ENCODE data around the gene VPS41.

VPS41 gene

DNA sequence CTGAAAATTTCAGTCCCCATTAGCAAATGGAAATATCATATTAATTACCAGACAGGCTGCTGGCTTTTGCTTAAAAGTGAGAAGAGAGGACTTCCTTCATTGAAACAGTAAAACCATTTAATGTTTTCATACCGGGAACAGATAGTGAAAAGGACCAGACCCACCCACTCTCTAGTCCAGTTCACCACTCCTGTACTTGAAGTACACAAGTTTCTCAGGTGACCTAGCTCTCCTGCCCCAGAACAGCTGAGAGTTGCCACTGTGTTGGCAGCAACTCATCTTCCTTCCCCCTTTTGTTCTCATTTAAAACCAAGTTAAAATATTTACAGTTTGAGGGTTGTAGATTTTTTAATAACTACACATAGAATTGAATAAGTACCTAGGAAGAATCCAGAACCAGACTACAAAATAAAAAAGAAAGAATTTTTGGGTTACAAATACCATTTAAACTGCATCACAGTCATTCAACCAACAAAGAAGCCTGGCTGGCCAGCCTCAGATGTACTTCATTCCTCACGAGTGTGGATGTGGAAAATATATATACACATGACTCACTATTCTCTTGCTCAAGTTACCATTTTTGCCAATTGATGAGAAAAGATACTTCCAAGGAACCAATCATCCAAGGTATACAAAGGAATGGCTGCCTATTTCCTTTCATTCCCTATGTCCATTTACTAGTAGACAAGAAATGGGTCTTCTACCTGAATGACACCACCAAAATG is 68.1 kb downstream of the VPS41 start:
- Histone ChIP-seq H2AFZ (ENCODE audit: low read depth) (no peak overlapping the region), H3K79me2 (ENCODE audit: insufficient read depth, low read depth) (0 out of 2 replicates have a peak, but pooled peaks cover 3% of the 10 kb centered on the region), H3K27ac (no peak overlapping the region), H3K36me3 (ENCODE audit: insufficient read depth) (no peaks in the 10 kb centered on the region), H3K4me1 (ENCODE audit: low read depth, poor library complexity, severe bottlenecking) (no peaks in the 10 kb centered on the region), H3K4me3 (IDR thresholded peaks at IDR 0.05; ENCODE audit: insufficient read depth, low read depth, low read length) (no peak overlapping the region), H3K4me2 (no peak overlapping the region), H3K9ac (no peak overlapping the region), H4K20me1 (ENCODE audit: insufficient read depth) (no peaks in the 10 kb centered on the region), H3K27me3 (ENCODE audit: insufficient read depth, low read depth) (no peaks in the 10 kb centered on the region)
- TF ChIP-seq, protein P1, sequence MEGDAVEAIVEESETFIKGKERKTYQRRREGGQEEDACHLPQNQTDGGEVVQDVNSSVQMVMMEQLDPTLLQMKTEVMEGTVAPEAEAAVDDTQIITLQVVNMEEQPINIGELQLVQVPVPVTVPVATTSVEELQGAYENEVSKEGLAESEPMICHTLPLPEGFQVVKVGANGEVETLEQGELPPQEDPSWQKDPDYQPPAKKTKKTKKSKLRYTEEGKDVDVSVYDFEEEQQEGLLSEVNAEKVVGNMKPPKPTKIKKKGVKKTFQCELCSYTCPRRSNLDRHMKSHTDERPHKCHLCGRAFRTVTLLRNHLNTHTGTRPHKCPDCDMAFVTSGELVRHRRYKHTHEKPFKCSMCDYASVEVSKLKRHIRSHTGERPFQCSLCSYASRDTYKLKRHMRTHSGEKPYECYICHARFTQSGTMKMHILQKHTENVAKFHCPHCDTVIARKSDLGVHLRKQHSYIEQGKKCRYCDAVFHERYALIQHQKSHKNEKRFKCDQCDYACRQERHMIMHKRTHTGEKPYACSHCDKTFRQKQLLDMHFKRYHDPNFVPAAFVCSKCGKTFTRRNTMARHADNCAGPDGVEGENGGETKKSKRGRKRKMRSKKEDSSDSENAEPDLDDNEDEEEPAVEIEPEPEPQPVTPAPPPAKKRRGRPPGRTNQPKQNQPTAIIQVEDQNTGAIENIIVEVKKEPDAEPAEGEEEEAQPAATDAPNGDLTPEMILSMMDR (conservative IDR thresholded peaks at IDR 0.05; ENCODE audit: low read depth, low read length), result no peak

DNA sequence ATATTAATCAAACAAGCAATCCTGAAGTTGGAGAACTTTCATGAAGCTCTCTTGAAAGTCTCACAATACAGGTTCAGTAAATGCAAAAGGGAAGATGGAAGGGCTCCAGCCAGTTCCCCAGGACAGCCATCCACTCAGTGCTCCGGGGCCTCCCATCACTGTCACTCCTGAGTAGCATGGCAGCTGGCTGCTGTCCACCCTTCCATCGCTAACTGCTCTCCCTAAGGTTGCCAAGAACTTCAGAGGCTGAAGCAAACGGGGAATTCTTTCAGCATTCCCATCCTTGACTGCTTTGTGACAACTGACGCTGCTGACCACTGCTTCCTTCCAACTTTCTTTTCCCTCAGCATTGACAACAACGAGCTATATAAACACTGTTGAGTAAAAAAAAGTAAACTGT is 69.1 kb downstream of the VPS41 start:
- Histone ChIP-seq H3K4me3 (IDR thresholded peaks at IDR 0.05; ENCODE audit: insufficient read depth, low read depth, low read length) (no peak overlapping the region), H3K79me2 (ENCODE audit: insufficient read depth, low read depth) (0 out of 2 replicates have a peak, but pooled peaks cover 3% of the 10 kb centered on the region), H3K9ac (no peak overlapping the region), H3K27ac (no peak overlapping the region), H3K4me2 (no peak overlapping the region), H3K36me3 (ENCODE audit: insufficient read depth) (no peaks in the 10 kb centered on the region), H3K4me1 (ENCODE audit: low read depth, poor library complexity, severe bottlenecking) (no peaks in the 10 kb centered on the region), H4K20me1 (ENCODE audit: insufficient read depth) (no peaks in the 10 kb centered on the region), H3K27me3 (ENCODE audit: insufficient read depth, low read depth) (no peaks in the 10 kb centered on the region), H2AFZ (ENCODE audit: low read depth) (no peak overlapping the region)
- TF ChIP-seq, protein P1 (conservative IDR thresholded peaks at IDR 0.05; ENCODE audit: low read depth, low read length), result no peak

DNA sequence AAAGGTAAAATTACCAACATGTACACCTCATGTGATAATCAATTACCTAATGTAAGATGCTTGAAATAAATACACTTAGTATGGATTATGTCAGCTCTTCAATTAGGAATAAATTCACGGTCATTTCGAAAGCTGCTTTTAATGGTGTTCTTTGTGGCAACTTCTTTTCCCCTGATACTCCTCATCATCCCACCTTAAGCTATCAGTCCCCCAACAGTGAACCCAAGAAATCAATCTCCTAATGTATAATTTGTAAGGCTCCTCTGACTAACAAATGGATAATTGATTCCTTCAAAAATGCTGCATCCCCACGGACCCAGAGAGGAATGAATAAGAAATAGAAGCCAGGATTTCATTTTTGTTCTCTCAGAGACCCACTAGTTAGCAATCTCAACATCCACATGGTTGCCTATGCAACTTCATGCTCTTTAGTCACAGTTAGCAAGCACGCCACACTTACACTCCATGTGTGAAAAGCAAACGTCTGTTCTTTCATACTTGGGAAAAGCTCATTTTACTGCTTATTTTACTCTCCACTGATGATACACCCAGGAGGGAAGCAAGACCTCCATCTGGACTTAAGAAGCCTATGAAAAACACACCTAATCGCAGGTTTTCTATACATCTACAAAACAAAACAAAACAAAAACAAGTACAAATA is 70.1 kb downstream of the VPS41 start:
- no peak overlapping the region for H2AFZ ChIP-seq (ENCODE audit: low read depth)

DNA sequence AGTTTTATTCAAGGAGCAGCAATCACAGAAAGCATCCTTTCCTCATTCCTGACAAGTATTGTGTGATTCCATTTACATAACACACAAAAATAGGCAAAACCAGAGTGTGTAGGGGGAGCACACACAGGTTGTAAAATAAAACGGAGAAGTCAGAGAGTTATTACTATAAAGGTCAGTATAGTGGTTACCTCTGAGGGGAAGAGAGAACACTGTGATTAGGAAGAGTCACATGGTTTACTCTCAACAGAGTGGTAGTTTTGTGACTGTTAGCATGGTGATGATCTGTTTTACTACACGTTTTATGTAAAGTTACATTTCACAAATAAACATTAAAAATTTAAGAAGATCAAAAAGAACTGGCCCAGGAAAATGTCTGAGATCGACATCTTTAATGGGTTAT is 74.6 kb downstream of the VPS41 start:
- Histone ChIP-seq H3K36me3 (ENCODE audit: insufficient read depth) (no peaks in the 10 kb centered on the region), H3K4me2 (no peak overlapping the region), H3K27ac (no peak overlapping the region), H3K4me3 (IDR thresholded peaks at IDR 0.05; ENCODE audit: insufficient read depth, low read depth, low read length) (no peak overlapping the region), H4K20me1 (ENCODE audit: insufficient read depth) (no peaks in the 10 kb centered on the region), H3K9ac (no peak overlapping the region), H3K79me2 (ENCODE audit: insufficient read depth, low read depth) (no peaks in the 10 kb centered on the region), H3K4me1 (ENCODE audit: low read depth, poor library complexity, severe bottlenecking) (no peaks in the 10 kb centered on the region), H3K27me3 (ENCODE audit: insufficient read depth, low read depth) (no peaks in the 10 kb centered on the region), H2AFZ (ENCODE audit: low read depth) (no peak overlapping the region)
- TF ChIP-seq, protein P1 (conservative IDR thresholded peaks at IDR 0.05; ENCODE audit: low read depth, low read length), result no peak

More for the DNA sequence above, 70.1 kb downstream of the VPS41 start:
- no peak overlapping the region for H3K27ac ChIP-seq
- H3K4me3 ChIP-seq (IDR thresholded peaks at IDR 0.05; ENCODE audit: insufficient read depth, low read depth, low read length), result no peak overlapping the region
- no peaks in the 10 kb centered on the region for H4K20me1 ChIP-seq (ENCODE audit: insufficient read depth)
- H3K4me1 ChIP-seq (ENCODE audit: low read depth, poor library complexity, severe bottlenecking), result no peaks in the 10 kb centered on the region
- no peaks in the 10 kb centered on the region for H3K36me3 ChIP-seq (ENCODE audit: insufficient read depth)
- H3K9ac ChIP-seq, result no peak overlapping the region
- no peaks in the 10 kb centered on the region for H3K27me3 ChIP-seq (ENCODE audit: insufficient read depth, low read depth)
- 0 out of 2 replicates have a peak, but pooled peaks cover 3% of the 10 kb centered on the region for H3K79me2 ChIP-seq (ENCODE audit: insufficient read depth, low read depth)
- H3K4me2 ChIP-seq, result no peak overlapping the region
- TF ChIP-seq, protein P1 (conservative IDR thresholded peaks at IDR 0.05; ENCODE audit: low read depth, low read length), result no peak
